Ramos (cell line): ENCODE measurements around the gene MPPED1.

Source experiments
- in situ Hi-C: fragments of 300-500 bp; cut with MboI; formaldehyde crosslinking; loops from one replicate; pipeline ENCODE4 v1.14.3; 2022; ENCODE audit warnings: low sequenced_read_pairs; ENCODE audit not compliant: unreplicated experiment

MPPED1 gene

GRCh38 chr22:43554259-43554636 lies 142.4 kb downstream of the MPPED1 start:
- in situ Hi-C loops: no loop called here

- in situ Hi-C loops: no loop called here
Measured at GRCh38 chr22:43554694-43555365, 143.0 kb downstream of the MPPED1 start.

GRCh38 chr22:43555561-43556515 lies 144.0 kb downstream of the MPPED1 start:
- in situ Hi-C loops: no loop called here
